GM18508 (cell line): ENCODE data around the gene COG5.

ENCODE experiments used
- ATAC-seq: cut with Tn5 transposase; IDR thresholded peaks from one replicate; pipeline ENCODE4 v1.9.1; 2021; ENCODE audit warnings: moderate number of reproducible peaks; ENCODE audit not compliant: insufficient read depth, unreplicated experiment

COG5 gene

DNA sequence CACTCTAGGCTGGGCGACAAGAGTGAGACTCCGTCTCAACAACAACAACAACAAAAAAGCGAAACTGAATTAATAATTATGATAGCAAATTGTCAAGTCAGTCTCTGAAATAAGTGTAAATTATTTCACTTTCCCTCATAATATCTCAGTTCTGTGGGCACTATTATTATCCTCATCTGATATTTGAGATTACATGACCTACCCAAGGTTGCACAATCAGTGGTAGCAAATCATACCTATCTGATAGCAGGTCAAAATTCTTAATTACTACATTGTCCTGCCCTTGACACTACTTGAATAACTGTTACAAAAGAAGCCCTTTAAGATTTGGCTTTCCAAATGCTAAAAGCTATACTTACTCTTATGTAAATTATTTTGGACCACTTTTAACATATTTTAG, 209.1 kb downstream of the COG5 start:
- ATAC-seq: no peak

DNA sequence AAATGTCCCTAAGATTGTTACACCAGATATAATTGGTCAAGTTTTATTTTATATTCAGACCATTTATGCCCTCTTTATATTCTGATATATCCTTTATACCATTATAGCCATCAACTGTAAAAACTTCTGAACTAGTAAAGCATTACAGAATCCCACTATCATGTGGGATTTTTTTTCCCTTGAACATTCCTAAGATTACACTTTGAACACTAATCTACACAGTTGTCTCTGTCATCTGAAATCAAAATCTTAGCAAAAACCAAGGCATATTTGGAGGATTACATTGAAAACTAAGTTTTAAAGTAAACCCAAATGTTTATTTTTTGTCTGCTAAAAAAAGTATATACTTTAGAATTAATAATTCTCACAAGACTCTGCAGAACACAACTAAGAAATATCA, 210.0 kb downstream of the COG5 start:
- ATAC-seq: no peak

DNA sequence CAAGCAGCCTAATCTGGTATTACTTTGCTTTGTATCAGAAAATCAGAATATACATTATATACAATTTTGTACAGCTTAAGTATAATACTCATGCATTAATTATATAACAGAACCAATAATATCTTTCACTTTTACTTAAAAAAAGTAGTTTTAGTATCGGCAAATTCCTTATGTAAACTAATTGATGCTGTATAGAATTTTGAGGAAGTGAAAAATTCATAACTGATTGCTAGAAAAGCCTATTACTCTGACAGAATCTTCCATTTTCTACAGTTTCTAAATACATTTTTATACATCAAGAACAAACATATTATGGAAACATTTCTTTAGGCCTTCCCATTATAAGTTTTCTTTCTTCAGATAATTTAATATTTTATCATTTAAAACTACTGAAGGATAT, 217.8 kb downstream of the COG5 start:
- ATAC-seq: no peak

DNA sequence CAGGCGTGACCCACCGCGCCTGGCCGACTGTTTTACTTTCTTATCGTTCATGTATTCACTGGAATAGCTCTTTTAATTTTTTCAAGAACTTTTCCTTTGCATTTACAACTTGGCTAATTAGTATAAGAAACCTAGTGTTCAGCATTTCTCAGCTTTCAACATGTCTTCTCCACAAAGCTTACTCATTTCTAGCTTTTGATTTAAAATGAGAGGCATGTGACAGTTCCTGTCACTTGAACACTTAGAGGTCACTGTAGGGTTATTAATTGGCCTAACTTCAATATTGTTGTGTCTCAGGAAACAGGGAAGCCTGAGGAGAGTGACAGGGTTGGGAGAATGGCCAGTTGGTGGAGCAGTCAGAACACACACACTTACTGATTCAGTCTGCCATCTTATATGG, 218.9 kb downstream of the COG5 start:
- no peak for ATAC-seq

DNA sequence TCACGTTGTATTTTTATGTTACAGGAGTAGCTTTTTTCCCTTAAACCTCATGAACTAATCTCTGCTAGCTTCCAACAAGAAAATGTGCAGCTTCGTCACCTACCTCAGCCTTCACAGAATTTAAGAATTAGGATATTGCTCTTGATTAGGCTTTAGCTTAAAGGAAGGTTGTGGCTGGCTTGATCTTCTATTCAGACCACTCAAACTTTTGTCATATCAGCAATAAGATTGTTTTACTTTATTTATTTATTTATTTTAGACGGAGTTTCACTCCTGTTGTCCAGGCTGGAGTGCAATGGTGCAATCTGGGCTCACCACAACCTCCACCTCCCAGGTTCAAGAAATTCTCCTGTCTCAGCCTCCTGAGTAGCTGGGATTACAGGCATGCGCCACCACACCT, 219.4 kb downstream of the COG5 start:
- ATAC-seq: no peak

DNA sequence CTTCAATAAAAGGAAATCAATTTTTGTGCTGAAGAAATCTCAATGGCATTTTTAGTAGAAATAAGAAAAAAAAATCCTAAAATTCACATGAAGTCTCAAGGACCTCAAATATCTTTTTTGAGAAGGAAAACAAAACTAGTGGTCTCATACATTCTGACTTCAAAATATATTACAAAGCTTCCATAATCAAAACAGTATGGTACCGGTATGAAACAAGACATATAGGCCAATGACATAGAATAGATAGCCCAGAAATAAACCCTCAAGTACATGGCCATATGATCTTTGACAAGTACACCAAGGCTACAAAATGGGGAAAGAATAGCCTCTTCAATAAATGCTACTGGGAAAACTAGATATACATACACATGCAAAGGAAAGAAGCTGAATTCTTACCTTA, 225.6 kb downstream of the COG5 start:
- no peak for ATAC-seq

DNA sequence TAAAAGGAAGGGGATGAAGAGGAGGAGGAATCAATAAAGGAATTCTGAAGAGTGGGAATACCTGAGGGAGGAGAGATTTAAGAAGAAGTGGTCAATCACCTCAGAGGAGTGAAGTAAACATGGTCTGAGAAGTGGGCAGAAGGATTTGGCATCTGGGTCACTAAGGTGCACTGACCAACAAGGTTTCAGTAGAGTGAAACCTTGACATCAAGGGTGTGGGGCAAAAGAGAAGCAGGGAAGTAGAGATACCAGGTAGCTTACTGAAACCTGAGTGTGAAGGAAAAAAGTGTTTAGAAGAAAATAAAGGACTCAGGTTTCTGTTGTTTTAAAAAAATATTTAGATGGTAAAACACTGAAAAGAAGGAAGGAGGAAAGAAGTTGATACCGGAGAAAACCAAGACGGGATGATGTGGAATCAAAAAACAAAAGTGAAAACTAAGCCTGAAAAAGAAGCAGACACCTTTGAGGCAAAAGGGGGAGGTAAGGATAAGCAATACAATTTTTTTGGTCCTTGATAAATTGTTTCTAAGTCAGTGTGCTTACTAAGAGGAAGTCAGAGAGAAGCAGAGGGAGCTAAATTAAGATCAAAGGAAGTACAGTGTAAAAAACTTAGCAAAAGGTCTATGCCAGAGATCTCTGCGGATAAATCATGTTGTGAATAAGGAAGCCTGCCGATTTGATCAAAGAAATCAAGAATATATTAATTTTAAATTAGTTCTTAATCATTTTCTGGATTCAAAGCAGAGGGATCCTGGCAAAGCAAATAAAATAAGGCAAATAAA, 231.0 kb downstream of the COG5 start:
- ATAC-seq: peak; percentile 49

DNA sequence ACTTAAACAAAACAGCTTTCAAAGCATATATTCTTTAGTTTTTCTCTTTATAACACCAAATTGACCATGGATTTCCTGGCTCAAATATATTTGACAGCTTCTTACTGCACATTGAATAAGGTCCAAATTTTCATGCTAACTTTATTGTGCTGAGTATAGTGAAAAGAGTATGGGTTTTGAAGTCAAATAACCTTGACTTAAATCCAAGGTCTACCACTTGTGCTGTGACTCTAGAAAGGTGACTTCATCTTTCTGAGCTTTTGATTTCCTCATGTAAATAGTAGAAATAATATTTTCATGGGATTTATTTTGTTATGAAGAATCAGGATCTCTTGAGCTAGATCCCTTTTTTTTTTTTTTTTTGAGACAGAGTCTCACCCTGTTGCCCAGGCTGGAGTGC, 233.2 kb downstream of the COG5 start:
- no peak for ATAC-seq

DNA sequence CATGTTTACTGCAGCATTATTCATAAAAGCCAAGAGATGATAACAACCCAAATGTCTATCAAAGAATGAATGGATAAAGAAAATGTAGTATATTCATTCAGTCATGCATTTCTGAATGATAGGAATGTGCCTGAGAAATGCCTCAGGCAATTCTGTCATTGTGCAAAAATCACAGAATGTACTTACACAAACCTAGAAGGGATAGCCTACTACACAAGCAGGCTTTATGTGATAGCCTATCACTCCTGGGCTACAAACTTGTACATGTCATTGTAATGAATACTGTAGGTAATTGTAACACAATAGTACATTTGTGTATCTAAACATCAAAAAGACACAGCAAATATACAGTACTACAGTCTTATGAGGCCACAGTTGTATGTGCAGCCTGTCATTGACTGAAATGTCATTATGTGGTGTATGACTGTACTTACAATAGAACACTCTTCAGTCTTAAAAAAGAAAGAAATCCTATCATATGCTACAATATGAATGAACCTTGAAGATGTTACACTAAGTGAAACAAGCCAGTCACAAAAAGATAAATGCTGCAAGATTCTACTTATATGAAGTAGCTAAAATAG, 235.6 kb downstream of the COG5 start:
- no peak for ATAC-seq

DNA sequence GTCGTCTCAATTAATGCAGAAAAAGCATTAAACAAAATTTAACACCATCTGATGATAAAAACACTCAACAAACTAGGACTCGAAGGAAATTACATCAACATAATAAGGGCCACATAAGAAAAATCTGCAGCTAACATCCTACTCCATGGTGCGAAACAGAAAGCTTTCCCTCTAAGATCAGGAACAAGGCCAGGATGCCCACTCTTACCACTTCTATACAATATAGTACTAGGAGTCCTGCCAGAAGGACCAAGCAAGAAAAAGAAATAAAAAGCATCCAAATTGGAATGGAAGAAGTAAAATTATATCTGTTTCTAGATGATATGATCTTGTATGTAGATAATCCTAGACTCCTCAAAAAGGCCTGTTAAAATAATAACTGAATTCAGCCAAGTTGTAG, 237.7 kb downstream of the COG5 start:
- no peak for ATAC-seq

DNA sequence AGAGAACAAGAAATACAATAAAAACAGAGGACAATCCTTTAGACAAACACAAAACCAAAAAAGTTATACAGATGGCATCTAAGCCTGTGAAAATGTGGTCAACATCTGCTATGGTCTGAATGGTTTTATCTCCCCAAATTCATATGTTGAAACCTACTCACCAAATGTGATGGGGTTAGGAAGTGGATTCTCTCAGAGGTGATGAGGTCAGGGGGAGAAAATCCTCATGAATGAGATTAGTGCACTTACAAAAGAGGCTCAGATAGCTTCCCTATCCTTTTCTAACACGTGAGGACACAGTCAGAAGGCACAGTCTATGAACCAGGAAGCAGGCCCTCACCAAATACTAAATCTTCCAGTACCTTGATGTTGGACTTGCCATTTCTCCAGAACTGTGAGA, 241.7 kb downstream of the COG5 start:
- no peak for ATAC-seq

DNA sequence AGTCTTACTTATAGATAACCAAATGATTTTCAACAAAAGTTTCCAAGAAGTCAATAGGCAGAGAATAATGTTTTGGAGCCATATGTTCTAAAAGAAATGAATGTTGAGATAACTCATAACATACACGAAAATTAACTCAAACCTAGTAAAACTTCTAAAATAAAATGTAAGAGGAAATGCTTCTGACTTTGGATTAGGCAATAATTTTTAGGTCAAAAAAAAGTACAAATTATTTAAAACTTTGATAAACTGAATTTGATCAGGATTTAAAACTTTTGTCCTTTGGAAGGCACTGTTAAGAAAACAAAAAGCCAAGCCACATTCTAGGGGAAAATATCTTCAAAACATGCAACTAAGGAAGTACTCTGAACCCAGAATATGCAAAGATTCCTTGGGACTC, 242.1 kb downstream of the COG5 start:
- no peak for ATAC-seq

DNA sequence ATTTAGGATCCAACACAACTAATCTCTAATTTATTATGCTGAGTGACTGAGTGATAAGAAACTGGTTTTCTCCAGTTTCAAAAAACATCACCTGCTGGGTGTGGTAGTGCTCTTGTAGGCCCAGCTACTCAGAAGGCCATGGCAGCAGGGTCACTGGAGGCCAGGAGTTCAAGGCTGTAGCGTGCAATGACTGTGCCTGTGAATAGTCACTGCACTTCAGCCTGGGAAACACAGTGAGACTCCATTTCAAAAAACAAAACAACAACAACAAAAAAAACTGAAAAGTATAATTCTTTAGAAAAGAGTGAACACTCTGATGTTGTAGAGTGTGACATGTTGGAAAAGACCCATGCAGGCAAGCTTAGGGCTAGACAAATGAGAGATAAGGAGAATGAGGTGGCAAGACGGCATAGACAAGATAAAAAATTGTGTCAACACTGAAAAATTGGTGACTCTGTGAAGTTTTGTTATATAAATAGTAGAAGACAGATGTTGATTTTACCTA, 243.9 kb downstream of the COG5 start:
- ATAC-seq: no peak

DNA sequence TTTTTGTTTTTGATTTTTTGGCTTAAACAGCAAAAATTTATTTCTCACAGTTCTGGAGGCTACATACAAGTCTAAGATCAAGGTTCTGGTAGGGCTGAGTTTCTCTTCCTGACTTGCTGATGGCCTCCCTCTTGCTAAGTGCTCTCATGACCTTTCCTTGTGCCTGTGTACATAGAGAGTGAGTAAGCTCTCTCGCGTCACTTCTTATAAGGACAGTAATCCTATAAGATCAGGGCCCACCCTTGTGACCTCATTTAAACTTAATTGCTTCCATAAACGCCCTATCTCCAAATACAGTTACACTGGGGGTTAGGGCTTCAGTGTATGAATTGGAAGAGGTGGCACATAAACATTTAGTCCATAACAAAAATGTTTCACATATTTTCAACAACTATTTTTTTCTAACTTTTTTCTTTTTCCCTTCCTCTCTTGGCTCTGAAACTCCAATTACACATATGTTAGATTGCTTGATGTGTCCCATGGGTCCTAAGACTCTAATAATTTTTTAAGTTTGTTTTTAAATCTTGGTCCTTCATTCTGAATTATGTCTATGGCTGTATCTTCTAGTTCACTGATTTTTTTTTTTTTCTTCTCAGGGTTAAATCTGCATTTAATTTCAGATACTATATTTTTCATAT, 245.1 kb downstream of the COG5 start:
- ATAC-seq: no peak

DNA sequence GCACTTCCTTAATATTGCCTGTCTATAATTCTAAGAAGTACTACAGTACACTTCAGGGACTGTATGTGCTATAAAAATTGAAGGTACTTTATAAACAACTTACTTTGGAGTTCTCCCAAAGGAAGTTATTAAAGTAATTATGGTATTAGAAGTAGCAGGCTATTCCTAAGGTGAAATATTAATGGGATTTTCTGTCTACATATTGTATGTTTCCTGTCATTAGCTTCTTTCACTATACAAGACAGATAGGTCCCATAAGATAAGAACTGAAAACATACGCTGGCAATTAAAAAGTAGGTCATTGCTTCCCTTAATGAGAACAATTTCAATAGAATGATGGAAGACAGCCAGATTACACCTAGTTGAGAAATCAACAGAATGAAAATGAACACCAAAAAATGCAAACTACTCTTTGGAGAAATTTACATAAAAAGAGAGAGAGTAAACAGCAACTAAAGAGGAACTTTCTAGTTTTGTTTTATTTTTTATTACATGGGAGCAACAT, 248.0 kb downstream of the COG5 start:
- ATAC-seq: no peak

DNA sequence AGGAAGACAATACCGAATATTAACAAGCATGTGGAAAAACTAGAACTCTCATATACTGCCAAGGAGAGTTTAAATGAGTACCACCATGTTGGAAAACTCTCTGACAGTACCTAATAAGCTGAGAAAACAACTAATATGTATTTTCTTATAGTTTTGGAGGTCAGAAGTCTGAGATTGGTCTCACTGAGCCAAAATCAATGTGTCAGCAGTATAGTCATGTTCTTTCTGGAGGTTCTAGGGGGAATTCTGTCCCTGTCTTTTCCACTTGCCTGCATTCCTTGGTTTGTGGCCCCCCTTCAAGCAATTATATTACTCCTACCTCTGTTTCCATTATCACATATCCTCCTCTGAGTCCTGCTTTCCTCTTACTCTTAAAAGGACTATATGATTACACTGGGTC, 250.4 kb downstream of the COG5 start:
- ATAC-seq: no peak

DNA sequence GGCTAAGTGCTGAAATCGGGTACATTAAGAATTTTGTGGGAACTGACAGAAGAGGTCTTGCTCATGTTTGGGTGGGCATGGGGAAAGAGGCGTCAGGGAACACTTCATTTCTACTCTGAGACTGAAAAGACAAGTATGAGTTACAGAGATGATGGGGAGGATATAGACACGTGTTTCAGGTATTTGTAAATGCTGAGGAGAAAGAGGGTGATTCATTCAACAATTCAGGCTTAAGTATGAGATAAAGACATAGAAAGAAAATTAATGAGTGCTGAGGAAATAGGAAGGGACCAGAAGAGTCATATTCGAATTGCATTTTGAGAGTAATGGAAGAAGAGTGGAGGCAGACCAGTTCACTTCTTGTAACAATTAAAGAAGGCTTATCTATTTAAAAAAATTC, 251.3 kb downstream of the COG5 start:
- no peak for ATAC-seq

DNA sequence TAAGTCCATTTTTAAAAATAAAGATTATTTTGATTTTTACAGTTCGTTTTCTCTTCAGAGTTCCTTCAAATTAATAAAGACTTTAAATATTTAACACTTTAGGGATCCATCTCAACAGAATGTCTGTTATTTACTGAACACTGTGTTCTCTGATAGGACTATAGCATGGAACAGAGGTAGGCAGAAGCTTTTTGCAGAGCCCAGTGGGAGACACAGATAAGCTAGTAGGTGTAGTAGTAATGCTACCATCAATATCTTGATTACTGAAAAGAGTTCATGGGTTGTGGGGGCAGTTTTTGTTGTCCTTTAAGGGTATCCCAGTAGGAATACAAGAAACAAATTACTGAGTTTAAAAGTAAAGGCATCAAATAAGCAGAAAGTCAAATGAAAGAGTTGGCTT, 254.4 kb downstream of the COG5 start:
- no peak for ATAC-seq

DNA sequence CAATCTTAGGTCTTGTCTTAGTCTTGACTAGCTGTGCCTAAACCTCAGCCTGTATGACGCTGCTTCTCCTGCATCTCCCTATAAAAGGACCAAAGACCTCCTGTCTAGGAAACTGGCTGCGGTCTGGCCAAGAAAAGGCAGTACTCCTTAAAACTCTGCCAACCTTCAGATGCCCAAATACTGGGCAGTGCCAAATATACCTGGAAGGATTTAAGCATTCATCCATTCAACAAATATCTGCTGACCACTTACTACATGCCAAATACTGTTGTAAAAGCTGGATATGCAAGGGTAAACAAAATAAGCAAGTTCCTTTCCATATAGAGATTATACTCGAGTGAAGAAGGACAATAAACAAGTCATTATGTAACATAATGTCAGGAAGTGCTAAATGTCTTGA, 259.1 kb downstream of the COG5 start:
- no peak for ATAC-seq

DNA sequence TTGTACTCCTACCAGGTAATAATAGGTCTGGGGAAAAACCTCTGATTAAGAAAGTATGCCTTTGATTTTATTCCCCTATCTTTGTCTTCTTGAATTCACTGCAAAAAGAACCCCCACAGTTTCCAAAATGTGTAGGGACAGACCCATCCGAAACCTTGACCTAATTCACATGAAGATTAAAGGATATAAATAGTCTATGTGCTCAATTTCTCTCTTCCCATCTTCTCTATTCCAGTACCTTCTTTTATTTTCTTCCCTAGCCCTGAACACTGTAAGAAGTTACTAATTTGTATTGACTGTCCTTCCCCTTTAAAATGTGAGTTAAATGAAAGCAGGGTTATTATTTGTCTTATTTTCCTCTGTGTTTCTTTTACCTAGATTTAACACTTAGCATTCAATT, 259.7 kb downstream of the COG5 start:
- ATAC-seq: no peak

DNA sequence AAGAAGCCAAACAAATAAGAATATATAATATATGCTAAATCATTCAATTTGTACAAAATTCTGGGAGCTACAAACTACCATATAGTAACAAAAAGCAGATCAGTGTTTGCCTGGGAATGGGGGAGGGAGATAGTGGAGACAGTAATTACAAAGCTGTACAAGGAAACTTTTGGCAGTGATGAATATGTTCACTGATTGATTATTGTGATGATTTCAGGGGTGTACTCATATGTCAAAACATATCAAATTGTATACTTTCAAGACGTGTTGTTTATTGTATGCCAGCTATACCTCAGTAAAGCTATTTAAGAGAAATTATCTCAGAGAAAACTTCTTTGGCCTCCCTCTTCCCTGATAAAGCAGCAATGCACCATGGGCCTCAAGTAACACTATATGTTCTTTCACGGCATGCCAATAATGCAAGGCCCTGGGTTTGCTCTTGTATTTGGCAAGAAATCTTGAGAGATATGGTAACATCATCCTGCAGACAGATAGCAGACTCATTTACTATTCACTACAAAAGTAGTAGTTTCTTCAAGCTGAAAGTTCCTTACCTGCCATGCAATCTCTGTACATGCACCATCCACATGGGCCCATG, 261.4 kb downstream of the COG5 start:
- no peak for ATAC-seq
